Smooth muscle cell (in vitro differentiated cells): ENCODE data around the gene LUC7L2. TPM values are rescaled to one million over a fixed set of nuclear protein-coding genes. Genes with fewer than 3 reads are reported as not detected.

Experiments used
- DNase-seq: peaks from one replicate; lab custom pipeline; 2025; ENCODE audit not compliant: unreplicated experiment; lab: John Stamatoyannopoulos, UW
- H2AFZ ChIP-seq: fragments of 200-600 bp; sonication (generic); 2 replicates; pipeline ENCODE4 v1.6.0; 2016; ENCODE audit warnings: antibody characterized with exemption, low read depth, mild to moderate bottlenecking
- H3F3A ChIP-seq: fragments of 200-600 bp; sonication (generic); 2 replicates; pipeline ENCODE4 v1.6.0; 2017; ENCODE audit warnings: antibody characterized with exemption, low read depth
- H3K27ac ChIP-seq: fragments of 200-600 bp; sonication (generic); 2 replicates; pipeline ENCODE4 v1.5.1; 2016; ENCODE audit warnings: low read depth, mild to moderate bottlenecking
- H3K27me3 ChIP-seq: fragments of 200-600 bp; sonication (generic); 2 replicates; pipeline ENCODE4 v1.6.1; 2016; ENCODE audit warnings: low read depth, mild to moderate bottlenecking
- H3K36me3 ChIP-seq: fragments of 200-600 bp; sonication (generic); 2 replicates; pipeline ENCODE4 v1.5.1; 2016; ENCODE audit warnings: low read depth
- H3K4me1 ChIP-seq: fragments of 200-600 bp; sonication (generic); 2 replicates; pipeline ENCODE4 v1.5.1; 2016; ENCODE audit warnings: low read depth
- H3K4me2 ChIP-seq: fragments of 200-600 bp; sonication (generic); 2 replicates; pipeline ENCODE4 v1.6.0; 2016; ENCODE audit warnings: mild to moderate bottlenecking
- H3K4me3 ChIP-seq: fragments of 200-600 bp; sonication (generic); 2 replicates; pipeline ENCODE4 v1.5.1; 2016; ENCODE audit warnings: mild to moderate bottlenecking
- H3K79me2 ChIP-seq: fragments of 200-600 bp; sonication (generic); 2 replicates; pipeline ENCODE4 v1.6.0; 2016; ENCODE audit warnings: low read depth, mild to moderate bottlenecking
- H3K9ac ChIP-seq: fragments of 200-600 bp; sonication (generic); 2 replicates; pipeline ENCODE4 v1.6.0; 2016; ENCODE audit warnings: low read depth
- H3K9me3 ChIP-seq: fragments of 200-600 bp; sonication (generic); replicated peaks from 2 replicates; pipeline ENCODE4 v1.5.1; 2016; ENCODE audit warnings: low read depth
- H4K20me1 ChIP-seq: fragments of 200-600 bp; sonication (generic); 2 replicates; pipeline ENCODE4 v1.6.0; 2016; ENCODE audit warnings: low read depth
- WGBS: methylation state at CpG from one replicate; pipeline ENCODE4 v1.1.7; 2016; ENCODE audit warnings: low lambda C conversion rate; 5-methylcytosine and 5-hydroxymethylcytosine counted together
- polyA plus RNA-seq: library from polyadenylated mRNA; unstranded; fragments of >200 nt; fragmentation: Nextera tagmentation; extraction: Ambion mirVana; gene quantifications from 2 replicates; pipeline ENCODE4 v1.2.1, GENCODE V29; 2016
- total RNA-seq: library from RNA; depleted of rRNA; stranded (reverse); fragments of >200 nt; gene quantifications from 2 replicates; pipeline ENCODE4 v1.2.3, GENCODE V29; 2014
- TF ChIP-seq, protein P1 (sequence below): fragments of 200-600 bp; sonication (generic); IDR thresholded peaks from 2 replicates; pipeline ENCODE4 v1.5.1; 2017; ENCODE audit warnings: borderline replicate concordance, mild to moderate bottlenecking, antibody characterized with exemption; ENCODE audit not compliant: insufficient read depth, poor library complexity, severe bottlenecking

The LUC7L2 gene
- total and polyA plus RNA-seq, 2 experiments from 2014 or later = 60.0 to 70.5 TPM

DNA sequence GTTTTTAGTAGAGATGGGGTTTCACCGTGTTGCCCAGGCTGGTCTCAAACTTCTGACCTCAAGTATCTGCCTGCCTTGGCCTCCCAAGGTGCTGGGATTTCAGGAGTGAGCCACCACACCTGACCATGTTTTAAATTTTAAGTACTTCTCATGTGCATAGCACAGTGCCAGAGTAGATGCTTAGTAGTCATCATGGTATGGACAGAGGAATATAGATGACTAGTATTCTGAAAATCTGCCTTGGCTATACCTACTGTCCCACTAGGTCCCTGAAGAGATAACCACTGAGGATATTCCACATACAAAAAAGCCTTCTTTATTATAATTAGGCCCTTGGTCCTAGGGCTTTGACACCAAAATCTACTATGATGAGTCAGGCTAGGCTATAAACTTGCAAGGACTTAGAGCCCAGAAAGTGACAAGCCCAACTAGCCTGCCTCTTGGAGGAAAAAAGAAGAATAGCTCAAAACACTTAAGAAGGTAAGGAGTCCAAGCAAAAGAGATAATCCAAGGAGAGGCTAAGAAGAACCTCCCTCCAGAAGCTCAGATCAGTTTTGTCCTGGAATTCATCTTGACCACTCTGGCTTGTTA is 34.0 kb downstream of the LUC7L2 start:
- H3K36me3 ChIP-seq = peaks cover 7% of the 10 kb centered on the region
- WGBS = 100% methylated on average over 1 of the region's 1 CpG
- H3K79me2 ChIP-seq = peaks cover 97% of the 10 kb centered on the region

DNA sequence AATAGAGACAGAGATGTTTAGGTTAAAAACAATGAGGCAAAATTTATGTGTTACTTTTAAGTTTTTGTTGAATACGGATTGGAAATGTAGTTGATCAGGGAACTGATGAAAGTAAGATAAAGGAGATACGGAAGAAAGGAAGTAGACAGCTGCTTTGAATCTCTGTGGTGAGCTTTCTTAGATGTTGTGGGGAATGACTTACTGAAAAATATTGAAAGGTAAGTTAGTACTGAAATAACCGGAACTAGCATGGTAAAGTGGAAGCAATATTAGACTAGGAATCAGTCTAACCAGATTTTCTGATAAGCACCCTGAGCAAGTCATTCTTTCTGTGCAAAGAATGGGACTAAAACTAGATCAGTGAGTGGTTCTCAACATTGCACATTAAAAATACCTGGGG is 34.8 kb downstream of the LUC7L2 start:
- H3K27ac ChIP-seq = no peak overlapping the region
- peaks cover 98% of the 10 kb centered on the region for H4K20me1 ChIP-seq
- H2AFZ ChIP-seq = no peak overlapping the region
- H3F3A ChIP-seq = no peaks in the 10 kb centered on the region
- H3K79me2 ChIP-seq = peaks cover 93% of the 10 kb centered on the region
- H3K9ac ChIP-seq = no peak overlapping the region
- H3K36me3 ChIP-seq = peaks cover 8% of the 10 kb centered on the region
- no peak for DNase-seq
- H3K27me3 ChIP-seq = no peaks in the 10 kb centered on the region
- 95% methylated on average over 3 of the region's 3 CpGs for WGBS
- H3K4me2 ChIP-seq = no peak overlapping the region
- TF ChIP-seq, protein P1, sequence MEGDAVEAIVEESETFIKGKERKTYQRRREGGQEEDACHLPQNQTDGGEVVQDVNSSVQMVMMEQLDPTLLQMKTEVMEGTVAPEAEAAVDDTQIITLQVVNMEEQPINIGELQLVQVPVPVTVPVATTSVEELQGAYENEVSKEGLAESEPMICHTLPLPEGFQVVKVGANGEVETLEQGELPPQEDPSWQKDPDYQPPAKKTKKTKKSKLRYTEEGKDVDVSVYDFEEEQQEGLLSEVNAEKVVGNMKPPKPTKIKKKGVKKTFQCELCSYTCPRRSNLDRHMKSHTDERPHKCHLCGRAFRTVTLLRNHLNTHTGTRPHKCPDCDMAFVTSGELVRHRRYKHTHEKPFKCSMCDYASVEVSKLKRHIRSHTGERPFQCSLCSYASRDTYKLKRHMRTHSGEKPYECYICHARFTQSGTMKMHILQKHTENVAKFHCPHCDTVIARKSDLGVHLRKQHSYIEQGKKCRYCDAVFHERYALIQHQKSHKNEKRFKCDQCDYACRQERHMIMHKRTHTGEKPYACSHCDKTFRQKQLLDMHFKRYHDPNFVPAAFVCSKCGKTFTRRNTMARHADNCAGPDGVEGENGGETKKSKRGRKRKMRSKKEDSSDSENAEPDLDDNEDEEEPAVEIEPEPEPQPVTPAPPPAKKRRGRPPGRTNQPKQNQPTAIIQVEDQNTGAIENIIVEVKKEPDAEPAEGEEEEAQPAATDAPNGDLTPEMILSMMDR = no peak
- H3K9me3 ChIP-seq = no peaks in the 10 kb centered on the region
- no peak overlapping the region for H3K4me3 ChIP-seq
- H3K4me1 ChIP-seq = no peaks in the 10 kb centered on the region

More for the DNA sequence above, 34.0 kb downstream of the LUC7L2 start:
- Histone ChIP-seq H4K20me1 (peaks cover 99% of the 10 kb centered on the region), H3K27ac (no peak overlapping the region), H3K9ac (no peak overlapping the region), H3K9me3 (no peaks in the 10 kb centered on the region), H3F3A (no peaks in the 10 kb centered on the region), H3K4me3 (no peak overlapping the region), H3K4me2 (no peak overlapping the region), H3K4me1 (no peaks in the 10 kb centered on the region), H2AFZ (no peak overlapping the region), H3K27me3 (no peaks in the 10 kb centered on the region)
- TF ChIP-seq, protein P1 = no peak
- DNase-seq = no peak

DNA sequence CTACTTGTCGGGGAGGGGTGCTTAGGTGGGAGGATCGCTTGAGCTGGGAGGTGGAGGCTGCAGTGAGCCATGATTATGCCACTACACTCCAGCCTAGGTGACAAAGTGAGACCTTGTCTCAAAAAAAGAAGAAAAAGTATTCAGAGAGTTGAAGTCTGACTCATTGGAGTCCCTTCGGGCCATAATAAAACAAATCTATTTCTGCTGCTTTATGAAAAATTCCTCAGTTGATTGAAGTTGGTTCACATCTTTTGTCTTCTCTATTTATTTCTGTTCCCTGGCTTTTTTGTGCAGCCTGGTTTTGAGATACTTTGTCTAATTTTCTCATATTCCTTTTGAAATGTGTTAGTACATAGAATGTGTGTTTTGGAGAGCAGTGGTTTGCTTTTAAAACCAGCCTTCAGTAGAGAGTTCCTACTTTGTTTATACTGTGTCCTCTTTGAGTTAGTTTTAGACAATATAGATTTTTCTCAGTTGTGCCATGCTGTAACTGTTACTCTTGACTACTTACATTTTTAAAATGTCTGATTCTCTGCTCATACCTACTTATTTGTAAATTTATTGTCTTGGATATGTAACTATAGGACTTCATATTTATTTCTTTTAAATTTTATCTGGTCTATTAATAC is 36.7 kb downstream of the LUC7L2 start:
- Histone ChIP-seq H3K79me2 (peaks cover 79% of the 10 kb centered on the region), H3K9me3 (no peaks in the 10 kb centered on the region), H3K4me3 (no peak overlapping the region), H3K4me1 (no peaks in the 10 kb centered on the region), H4K20me1 (peaks cover 90% of the 10 kb centered on the region), H3K4me2 (no peak overlapping the region), H3K36me3 (peaks cover 8% of the 10 kb centered on the region), H2AFZ (no peak overlapping the region), H3K27me3 (no peaks in the 10 kb centered on the region), H3K9ac (no peak overlapping the region), H3K27ac (peak overlapping the region; percentile 14), H3F3A (no peaks in the 10 kb centered on the region)
- DNase-seq = no peak
- TF ChIP-seq, protein P1 = no peak
- 92% methylated on average over 3 of the region's 3 CpGs for WGBS

DNA sequence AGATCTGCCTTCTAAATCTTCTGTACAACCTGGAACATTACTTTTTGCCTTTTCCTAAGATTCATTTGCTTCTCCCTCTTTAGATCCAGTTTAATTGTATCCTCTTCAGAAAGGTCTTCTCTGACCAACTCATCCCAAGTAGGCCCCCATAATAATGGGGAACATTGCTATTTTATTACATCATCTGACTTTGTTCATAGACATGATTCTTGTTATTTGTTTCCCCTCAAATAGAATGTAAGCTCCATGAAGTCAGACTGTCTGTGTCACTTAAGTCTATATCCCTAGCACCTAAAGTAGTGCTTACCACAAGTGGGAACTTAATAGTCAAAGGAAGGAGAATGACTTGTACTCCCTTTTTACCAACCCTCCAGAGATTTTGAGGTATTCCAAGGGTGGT is 37.5 kb downstream of the LUC7L2 start:
- Histone ChIP-seq H2AFZ (no peak overlapping the region), H3K27ac (no peak overlapping the region), H3F3A (no peaks in the 10 kb centered on the region), H3K27me3 (no peaks in the 10 kb centered on the region), H3K9ac (no peak overlapping the region), H3K4me1 (no peaks in the 10 kb centered on the region), H3K4me3 (no peak overlapping the region), H3K4me2 (no peak overlapping the region), H4K20me1 (peaks cover 89% of the 10 kb centered on the region), H3K9me3 (no peaks in the 10 kb centered on the region), H3K36me3 (peaks cover 13% of the 10 kb centered on the region), H3K79me2 (peaks cover 72% of the 10 kb centered on the region)
- no peak for DNase-seq
- TF ChIP-seq, protein P1 = no peak
